Bronchial epithelial cell (primary cell): ENCODE measurements around the gene COX19. TPM values are rescaled to one million over a fixed set of nuclear protein-coding genes. Genes with fewer than 3 reads are reported as not detected.
"Not testable (repeated sequence)": the region's sequence is repeated elsewhere in the genome, so short reads cannot be mapped to it uniquely, and the experiment has no call there.

Source experiments
- DNase-seq: peaks from one replicate; pipeline ENCODE4 v3.0.0-alpha.2; 2010; ENCODE audit warnings: low read depth
- FAIRE-seq: peaks from 2 replicates; lab custom pipeline; 2011; peaks lifted over from hg19 to GRCh38; lab: Jason Lieb, UNC
- H3K27me3 ChIP-seq: 2 replicates; pipeline ENCODE4 v1.5.1; 2011; ENCODE audit warnings: low read length; ENCODE audit not compliant: control insufficient read depth, insufficient read depth
- H3K36me3 ChIP-seq: 2 replicates; pipeline ENCODE4 v1.5.1; 2011; ENCODE audit warnings: low read length; ENCODE audit not compliant: control insufficient read depth, insufficient read depth
- H3K4me3 ChIP-seq: 2 replicates; pipeline ENCODE4 v1.5.1; 2011; ENCODE audit warnings: mild to moderate bottlenecking, low read depth, low read length, control low read depth
- CTCF ChIP-seq: IDR thresholded peaks from 2 replicates; pipeline ENCODE4 v1.5.1; 2011; ENCODE audit warnings: mild to moderate bottlenecking, moderate library complexity, low read length, control low read depth, inconsistent platforms; ENCODE audit not compliant: insufficient read depth, severe bottlenecking
- total RNA-seq: library from RNA; depleted of rRNA; stranded (reverse); fragments of >200 nt; gene quantifications from 2 replicates; pipeline ENCODE4 v1.2.1, GENCODE V29; 2014

Gene COX19
- total RNA-seq, 1 donor from 2014 or later, result 12.9 TPM

- H3K27me3 ChIP-seq, result no peaks in the 10 kb centered on the region
- TF ChIP-seq CTCF, result no peak
- DNase-seq (no peak), FAIRE-seq (no peak)
- H3K36me3 ChIP-seq, result peaks cover 2% of the 10 kb centered on the region
- H3K4me3 ChIP-seq, result no peak overlapping the region
Measured at GRCh38 chr7:963236-964078, 11.9 kb downstream of the COX19 start.

- no peak for TF ChIP-seq CTCF
- H3K36me3 ChIP-seq, result no peaks in the 10 kb centered on the region
- H3K27me3 ChIP-seq, result no peaks in the 10 kb centered on the region
- FAIRE-seq (no peak), DNase-seq (no peak)
- no peak overlapping the region for H3K4me3 ChIP-seq
Measured at GRCh38 chr7:962401-963081, 12.8 kb downstream of the COX19 start.

DNA sequence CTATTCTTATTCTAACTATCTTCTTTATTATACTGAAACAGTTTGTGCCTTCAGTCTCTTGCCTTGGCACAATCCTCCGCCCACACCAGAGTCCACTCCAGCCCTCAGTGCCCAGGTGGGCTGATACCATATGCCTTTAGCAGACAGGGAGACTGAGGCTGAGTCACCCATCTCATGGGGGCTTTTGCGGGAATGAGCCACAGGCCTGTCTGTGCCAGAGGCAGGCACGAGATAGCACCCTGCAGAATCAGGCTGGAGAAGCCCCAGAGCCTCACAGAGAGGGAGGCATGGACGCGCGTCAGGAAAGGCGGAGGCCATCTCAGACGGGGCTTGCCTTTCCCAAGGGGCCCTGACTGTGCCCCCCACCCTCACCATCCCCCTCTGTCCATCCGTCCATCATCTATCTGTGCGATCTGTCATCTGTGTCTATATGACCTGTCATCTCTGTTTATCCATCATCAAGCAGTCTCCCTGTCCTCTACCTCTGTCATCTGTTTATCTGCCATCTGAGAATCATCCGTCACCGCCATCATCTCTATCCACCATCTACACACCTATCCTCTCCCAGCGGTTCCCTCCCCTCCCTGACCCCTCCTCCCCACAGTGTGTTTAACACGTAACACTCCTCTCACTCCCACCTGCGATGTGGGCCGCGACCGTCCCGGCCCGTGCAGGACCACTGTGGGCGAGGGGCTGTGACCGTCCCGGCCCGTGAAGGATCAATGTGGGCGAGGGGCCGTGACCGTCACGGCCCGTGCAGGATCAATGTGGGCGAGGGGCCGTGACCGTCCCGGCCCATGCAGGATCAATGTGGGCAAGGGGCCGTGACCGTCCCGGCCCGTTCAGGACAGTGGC is 13.6 kb downstream of the COX19 start:
- H3K4me3 ChIP-seq, result no peak overlapping the region
- no peaks in the 10 kb centered on the region for H3K36me3 ChIP-seq
- FAIRE-seq, result no peak
- DNase-seq, result no peak
- TF ChIP-seq CTCF, result no peak
- H3K27me3 ChIP-seq, result no peaks in the 10 kb centered on the region

- not testable (repeated sequence) for DNase-seq, H3K4me3 ChIP-seq, H3K27me3 ChIP-seq, H3K36me3 ChIP-seq, FAIRE-seq
Measured at GRCh38 chr7:960972-961371, 14.4 kb downstream of the COX19 start.

GRCh38 chr7:960269-960871 is 15.0 kb downstream of the COX19 start:
- TF ChIP-seq CTCF, result no peak
- no peaks in the 10 kb centered on the region for H3K36me3 ChIP-seq
- H3K27me3 ChIP-seq, result peaks cover under 1% of the 10 kb centered on the region
- FAIRE-seq (no peak), DNase-seq (no peak)
- no peak overlapping the region for H3K4me3 ChIP-seq

GRCh38 chr7:959740-960139 is 15.6 kb downstream of the COX19 start:
- DNase-seq, FAIRE-seq, H3K4me3 ChIP-seq, H3K36me3 ChIP-seq, H3K27me3 ChIP-seq: not testable (repeated sequence)
